Sigmoid colon (tissue), 4 donors: ENCODE results near the gene PPP2R2B.

Source experiments
- EP300 ChIP-seq, 4 donors: sonication (generic); formaldehyde crosslinking; IDR thresholded peaks; one replicate each; pipeline ENCODE4 v1.6.1; 2017; ENCODE audit warnings: antibody characterized with exemption in 4 of 4
- POLR2A ChIP-seq, 2 donors: fragments of 450-650 bp; IDR thresholded peaks; one replicate each; pipeline ENCODE4 v1.6.1; 2016; ENCODE audit warnings: antibody characterized with exemption in 2 of 2, mild to moderate bottlenecking in 2 of 2, moderate library complexity in 2 of 2
- POLR2AphosphoS5 ChIP-seq, 4 donors: sonication (generic); formaldehyde crosslinking; IDR thresholded peaks; one replicate each; pipeline ENCODE4 v1.6.1; 2017; ENCODE audit warnings: antibody characterized with exemption in 4 of 4
- TF ChIP-seq, protein P1 (sequence below), 4 experiments: fragments of 450-650 bp in 3 of 4; fragments of 200-600 bp in 1 of 4; IDR thresholded peaks; one replicate each; pipeline ENCODE4 v1.5.1; 2016 to 2019; ENCODE audit warnings: antibody characterized with exemption in 4 of 4, mild to moderate bottlenecking in 3 of 4, moderate library complexity in 2 of 4

- TF ChIP-seq POLR2A (IDR thresholded peaks at IDR 0.05) = no peak
- no peak for TF ChIP-seq POLR2AphosphoS5 (IDR thresholded peaks at IDR 0.05)
- TF ChIP-seq, protein P1, sequence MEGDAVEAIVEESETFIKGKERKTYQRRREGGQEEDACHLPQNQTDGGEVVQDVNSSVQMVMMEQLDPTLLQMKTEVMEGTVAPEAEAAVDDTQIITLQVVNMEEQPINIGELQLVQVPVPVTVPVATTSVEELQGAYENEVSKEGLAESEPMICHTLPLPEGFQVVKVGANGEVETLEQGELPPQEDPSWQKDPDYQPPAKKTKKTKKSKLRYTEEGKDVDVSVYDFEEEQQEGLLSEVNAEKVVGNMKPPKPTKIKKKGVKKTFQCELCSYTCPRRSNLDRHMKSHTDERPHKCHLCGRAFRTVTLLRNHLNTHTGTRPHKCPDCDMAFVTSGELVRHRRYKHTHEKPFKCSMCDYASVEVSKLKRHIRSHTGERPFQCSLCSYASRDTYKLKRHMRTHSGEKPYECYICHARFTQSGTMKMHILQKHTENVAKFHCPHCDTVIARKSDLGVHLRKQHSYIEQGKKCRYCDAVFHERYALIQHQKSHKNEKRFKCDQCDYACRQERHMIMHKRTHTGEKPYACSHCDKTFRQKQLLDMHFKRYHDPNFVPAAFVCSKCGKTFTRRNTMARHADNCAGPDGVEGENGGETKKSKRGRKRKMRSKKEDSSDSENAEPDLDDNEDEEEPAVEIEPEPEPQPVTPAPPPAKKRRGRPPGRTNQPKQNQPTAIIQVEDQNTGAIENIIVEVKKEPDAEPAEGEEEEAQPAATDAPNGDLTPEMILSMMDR (IDR thresholded peaks at IDR 0.05) = no peak
- TF ChIP-seq EP300 (IDR thresholded peaks at IDR 0.05) = no peak
Measured at GRCh38 chr5:146758938-146759337, 119.6 kb downstream of the PPP2R2B start.
